ENCODE data around the gene CMPK1.
A peak's percentile ranks its signal among the peaks of the same experiment; 100 is the strongest.
"Not testable (repeated sequence)": the region's sequence is repeated elsewhere in the genome, so short reads cannot be mapped to it uniquely, and the experiment has no call there.

CMPK1 gene

GRCh38 chr1:47337350-47337749, 3.8 kb downstream of the CMPK1 start:
- no peak for DNase-seq (ENCODE audit: extremely low read depth in 1 of 2, low read depth in 1 of 2)

DNA sequence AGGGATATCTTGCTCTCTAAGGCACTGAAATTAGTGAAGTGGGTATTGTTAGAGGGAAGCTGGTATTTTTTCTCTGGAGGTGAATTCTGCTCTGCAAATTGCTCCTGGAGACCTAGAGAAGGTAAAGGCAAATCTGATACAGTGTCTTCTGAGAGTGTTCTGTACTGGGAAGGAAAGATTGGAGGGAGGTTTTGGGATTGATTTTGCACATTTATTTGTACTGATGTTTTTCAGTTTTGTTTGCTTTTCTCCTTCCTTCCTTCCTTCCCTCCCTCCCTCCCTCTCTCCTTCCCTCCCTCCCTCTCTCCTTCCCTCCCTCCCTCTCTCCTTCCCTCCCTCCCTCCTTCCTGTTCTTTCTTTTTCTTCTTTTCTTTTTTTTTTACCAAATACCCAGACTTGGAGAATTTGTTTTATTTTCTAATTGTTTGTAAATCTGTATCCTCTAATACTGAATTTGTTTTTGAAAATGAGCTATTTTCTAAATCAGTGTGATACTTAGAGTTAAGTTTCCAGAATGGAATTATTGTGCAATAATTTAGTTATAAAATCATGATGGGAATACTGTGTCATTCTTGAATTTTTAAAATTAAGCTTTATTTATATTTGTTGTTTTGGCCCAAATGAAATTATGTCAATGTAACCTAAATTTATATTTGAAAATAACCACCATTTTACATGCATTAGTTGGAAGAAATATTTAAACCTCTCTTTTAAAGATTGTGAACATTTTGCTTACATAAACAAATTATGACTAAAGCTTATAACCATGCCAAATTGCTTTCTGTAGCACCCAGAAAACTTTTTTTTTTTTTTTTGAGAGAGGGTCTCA, 4.9 kb downstream of the CMPK1 start:
- no peak for DNase-seq (ENCODE audit: extremely low read depth in 1 of 2, low read depth in 1 of 2)

- DNase-seq (ENCODE audit: extremely low read depth in 1 of 2, low read depth in 1 of 2): no peak
Observed at GRCh38 chr1:47340227-47340626, 6.6 kb downstream of the CMPK1 start.

- DNase-seq (ENCODE audit: extremely low read depth in 1 of 2, low read depth in 1 of 2): not testable (repeated sequence)
Observed at GRCh38 chr1:47346979-47347378, 13.4 kb downstream of the CMPK1 start.

DNA sequence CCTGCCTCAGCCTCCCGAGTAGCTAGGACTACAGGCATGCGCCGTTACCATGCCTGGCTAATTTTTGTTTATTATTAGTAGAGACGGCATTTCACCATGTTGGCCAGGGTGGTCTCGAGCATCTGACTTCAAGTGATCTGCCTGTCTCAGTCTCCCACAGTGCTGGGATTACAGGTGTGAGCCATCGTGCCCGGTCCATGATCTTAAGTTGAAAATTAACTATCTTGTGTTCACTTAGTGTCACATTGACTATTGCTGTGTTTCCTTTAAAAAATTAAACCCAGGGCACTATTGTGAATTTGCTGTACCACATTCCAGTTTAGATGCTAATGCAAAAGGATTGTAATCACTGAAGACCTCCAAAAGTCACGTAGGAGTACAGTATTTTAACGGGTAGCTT, 14.1 kb downstream of the CMPK1 start:
- DNase-seq (ENCODE audit: extremely low read depth in 1 of 2, low read depth in 1 of 2): no peak

DNA sequence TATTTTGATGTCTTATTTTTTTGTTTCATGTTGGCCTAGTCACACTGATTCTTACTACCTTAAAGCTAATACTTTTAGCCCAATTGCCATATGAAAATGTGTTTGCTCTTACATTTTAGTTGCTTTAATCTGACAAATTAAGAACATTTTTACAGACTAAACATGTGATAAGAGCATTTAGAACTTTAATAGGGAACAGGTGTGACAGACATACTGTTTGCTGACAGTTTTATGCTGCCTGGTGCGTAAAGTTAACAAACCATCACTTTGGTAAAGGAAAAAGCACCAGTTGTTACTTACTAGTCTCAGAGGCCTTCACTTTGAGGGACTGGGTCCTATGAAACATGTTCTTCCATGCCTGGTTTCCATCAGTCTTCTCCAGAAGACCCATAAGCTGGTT, 14.7 kb downstream of the CMPK1 start:
- DNase-seq (ENCODE audit: extremely low read depth in 1 of 2, low read depth in 1 of 2): no peak

GRCh38 chr1:47351305-47351704, 17.7 kb downstream of the CMPK1 start:
- no peak for DNase-seq (ENCODE audit: extremely low read depth in 1 of 2, low read depth in 1 of 2)

DNA sequence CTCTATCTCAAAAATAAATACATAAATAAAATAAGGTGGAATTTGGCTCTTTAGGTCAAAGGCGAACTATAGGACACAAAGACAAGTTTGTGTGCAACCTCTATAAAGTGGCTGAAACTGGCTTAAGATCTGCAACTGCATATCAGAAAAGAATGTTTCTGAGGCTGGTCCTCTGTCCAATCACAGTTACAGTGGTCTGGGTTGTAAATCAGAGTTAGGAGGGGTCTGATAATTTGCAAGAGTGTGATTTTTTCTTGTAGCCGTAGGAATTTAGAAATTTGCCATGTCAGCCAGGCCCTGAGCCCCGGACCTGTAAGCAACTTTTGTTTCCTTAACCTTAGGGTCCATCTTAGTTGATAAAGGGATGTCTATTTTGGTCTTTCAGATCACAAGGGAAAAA, 27.8 kb downstream of the CMPK1 start:
- no peak for DNase-seq (ENCODE audit: extremely low read depth in 1 of 2, low read depth in 1 of 2)

- DNase-seq (ENCODE audit: extremely low read depth in 1 of 2, low read depth in 1 of 2): no peak
Observed at GRCh38 chr1:47362828-47363227, 29.2 kb downstream of the CMPK1 start.

DNA sequence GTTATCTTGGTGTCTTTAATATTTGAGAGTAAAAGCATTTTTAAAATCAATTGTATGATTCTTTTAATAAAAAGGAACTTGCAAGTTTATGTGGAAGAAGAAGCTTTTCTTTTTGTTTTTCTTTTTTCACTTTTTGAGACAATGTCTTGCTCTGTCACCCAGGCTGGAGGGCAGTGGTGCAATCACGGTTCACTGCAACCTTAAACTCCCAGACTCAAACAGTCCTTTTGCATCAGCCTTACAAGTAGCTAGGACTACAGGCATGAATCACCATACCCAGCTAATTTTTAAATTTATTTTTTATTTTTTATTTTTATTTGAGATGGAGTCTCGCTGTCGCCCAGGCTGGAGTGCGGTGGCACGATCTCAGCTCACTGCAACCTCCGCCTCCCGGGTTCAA, 34.1 kb downstream of the CMPK1 start:
- no peak for DNase-seq (ENCODE audit: extremely low read depth in 1 of 2, low read depth in 1 of 2)

GRCh38 chr1:47371016-47371517, 37.5 kb downstream of the CMPK1 start:
- no peak for DNase-seq (ENCODE audit: extremely low read depth in 1 of 2, low read depth in 1 of 2)

- DNase-seq (ENCODE audit: extremely low read depth in 1 of 2, low read depth in 1 of 2): no peak
Observed at GRCh38 chr1:47374501-47374900, 40.9 kb downstream of the CMPK1 start.

GRCh38 chr1:47378147-47378546, 44.6 kb downstream of the CMPK1 start:
- DNase-seq (ENCODE audit: extremely low read depth in 1 of 2, low read depth in 1 of 2): no peak

DNA sequence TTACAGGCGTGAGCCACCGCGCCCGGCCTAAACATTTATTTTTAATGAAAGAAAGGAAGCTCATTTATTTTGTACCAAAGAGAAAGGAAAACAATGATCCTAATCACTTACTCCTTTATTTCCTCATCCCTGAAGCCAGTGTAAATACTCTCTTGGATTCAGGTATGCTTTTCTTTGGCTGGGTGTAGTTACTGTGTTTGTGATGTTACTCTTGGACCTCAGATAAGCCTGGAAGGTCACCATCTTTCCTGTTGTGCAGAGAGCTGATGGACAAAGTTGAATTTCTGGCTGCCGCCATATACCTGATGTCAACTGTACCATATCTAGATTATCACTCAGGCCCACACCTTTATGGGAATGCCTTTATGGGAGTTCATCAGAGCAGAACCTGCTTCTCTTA, 47.1 kb downstream of the CMPK1 start:
- DNase-seq (ENCODE audit: extremely low read depth in 1 of 2, low read depth in 1 of 2): no peak

DNA sequence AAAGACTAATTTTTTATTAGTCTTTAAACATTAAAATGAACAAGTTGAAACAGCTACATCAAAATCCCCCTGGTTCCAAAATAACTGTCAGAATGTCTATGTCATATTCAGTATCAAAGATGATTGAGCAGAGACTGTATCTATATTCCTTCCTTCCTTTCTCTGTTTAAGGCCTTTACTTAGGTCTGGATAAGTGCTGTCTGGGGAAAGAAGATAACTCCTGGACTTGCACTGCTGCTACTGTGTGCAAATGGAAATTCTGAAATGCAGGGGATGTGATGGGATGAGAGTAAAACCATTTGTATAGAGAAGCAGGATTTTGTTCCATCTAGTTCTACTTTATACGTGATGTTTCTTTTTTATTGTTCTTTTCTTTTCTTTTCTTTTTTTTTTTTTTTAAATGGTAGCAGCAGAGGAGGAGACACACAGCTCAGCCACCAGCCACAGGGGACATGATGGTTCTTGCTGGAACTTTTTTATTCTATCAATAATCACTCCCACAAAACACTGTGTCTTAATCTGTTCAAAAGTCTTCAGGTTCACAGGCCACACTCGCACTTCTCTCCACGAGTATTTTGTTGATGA, 48.9 kb downstream of the CMPK1 start:
- DNase-seq (ENCODE audit: extremely low read depth in 1 of 2, low read depth in 1 of 2): no peak

DNA sequence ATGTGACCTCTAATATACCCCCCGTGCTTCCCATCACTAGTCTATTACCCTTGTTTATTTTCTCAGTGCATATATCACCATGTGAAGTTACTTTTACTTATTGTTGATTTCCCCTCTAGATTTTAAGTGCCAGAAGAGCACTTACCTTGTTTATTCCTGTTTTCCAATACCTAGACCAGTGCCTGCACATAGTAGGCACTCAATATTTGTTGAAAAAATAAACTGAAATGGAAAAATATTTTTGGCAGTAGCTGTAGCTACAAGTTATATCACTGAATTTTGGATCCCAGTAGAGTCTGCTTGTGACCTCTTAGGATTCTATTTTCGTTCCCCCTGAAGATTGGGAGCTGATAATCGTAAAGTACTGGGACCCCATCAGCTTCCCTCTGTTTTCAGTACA, 50.5 kb downstream of the CMPK1 start:
- no peak for DNase-seq (ENCODE audit: extremely low read depth in 1 of 2, low read depth in 1 of 2)

DNA sequence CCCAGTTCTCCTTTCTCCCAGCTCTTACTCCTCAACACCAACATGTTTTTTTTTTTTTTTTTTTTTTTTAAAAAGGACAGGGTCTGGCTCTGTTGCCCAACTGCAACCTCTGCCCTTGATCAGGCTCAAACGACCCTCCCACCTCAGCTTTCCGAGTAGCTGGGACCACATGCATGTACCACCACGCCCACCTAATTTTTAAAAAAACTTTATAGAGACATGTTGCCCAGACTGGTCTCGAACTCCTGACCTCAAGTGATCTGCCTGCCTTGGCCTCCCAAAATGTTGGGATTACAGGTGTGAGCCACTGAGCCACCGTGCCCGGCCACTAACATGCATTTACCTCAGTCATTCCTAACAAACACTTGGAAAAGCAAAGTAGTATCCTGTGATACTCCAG, 51.4 kb downstream of the CMPK1 start:
- no peak for DNase-seq (ENCODE audit: extremely low read depth in 1 of 2, low read depth in 1 of 2)

- no peak for DNase-seq (ENCODE audit: extremely low read depth in 1 of 2, low read depth in 1 of 2)
Observed at GRCh38 chr1:47386268-47386667, 52.7 kb downstream of the CMPK1 start.

DNA sequence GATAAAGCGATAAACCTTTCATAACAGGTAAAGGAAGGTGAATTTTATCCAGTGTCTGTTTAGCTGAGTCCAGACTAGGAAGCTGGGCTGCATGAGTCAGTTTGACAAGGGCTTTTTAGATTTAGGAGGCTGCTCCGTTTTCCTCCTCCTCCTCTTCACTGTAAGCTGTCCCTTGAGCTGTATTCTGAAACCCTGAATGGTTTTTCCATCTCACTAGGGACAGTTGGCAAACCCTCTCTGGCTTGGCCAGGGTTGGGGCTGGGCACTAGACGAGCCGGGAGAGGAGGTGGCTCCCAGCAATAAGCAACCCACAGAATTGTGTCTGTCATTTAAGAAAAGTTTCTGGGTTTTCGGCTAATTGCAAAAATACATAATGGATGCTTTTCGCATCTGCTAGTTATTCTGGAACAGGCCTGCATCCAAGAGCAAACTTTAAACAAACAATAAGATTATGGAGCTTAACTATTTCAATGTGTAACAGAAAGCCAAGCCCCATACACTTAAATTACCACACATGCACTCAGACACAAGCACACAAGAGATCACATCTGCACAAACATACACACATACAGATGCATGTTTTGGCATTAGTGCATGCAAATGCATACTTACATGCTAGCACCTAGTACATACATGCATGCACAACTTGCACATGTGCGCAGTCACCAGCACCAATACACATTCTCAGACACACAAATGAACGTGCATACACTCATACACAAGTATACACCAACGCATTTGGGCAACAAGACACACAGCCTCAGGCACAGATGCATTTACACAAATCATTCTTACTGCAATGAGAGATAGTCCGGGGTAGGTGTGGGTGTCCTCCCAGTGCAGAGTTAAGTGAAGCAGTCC, 54.7 kb downstream of the CMPK1 start:
- no peak for DNase-seq (ENCODE audit: extremely low read depth in 1 of 2, low read depth in 1 of 2)

GRCh38 chr1:47388891-47389238, 55.3 kb downstream of the CMPK1 start:
- DNase-seq (ENCODE audit: extremely low read depth in 1 of 2, low read depth in 1 of 2): peak; percentile 13 to 24

- DNase-seq (ENCODE audit: extremely low read depth in 1 of 2, low read depth in 1 of 2): no peak
Observed at GRCh38 chr1:47389731-47390130, 56.1 kb downstream of the CMPK1 start.

- DNase-seq (ENCODE audit: extremely low read depth in 1 of 2, low read depth in 1 of 2): no peak
Observed at GRCh38 chr1:47390843-47391242, 57.3 kb downstream of the CMPK1 start.
